ENCODE results near the gene RAB5A.
"Not testable (repeated sequence)": the region's sequence is repeated elsewhere in the genome, so short reads cannot be mapped to it uniquely, and the experiment has no call there.

RAB5A gene, protein sequence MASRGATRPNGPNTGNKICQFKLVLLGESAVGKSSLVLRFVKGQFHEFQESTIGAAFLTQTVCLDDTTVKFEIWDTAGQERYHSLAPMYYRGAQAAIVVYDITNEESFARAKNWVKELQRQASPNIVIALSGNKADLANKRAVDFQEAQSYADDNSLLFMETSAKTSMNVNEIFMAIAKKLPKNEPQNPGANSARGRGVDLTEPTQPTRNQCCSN

DNA sequence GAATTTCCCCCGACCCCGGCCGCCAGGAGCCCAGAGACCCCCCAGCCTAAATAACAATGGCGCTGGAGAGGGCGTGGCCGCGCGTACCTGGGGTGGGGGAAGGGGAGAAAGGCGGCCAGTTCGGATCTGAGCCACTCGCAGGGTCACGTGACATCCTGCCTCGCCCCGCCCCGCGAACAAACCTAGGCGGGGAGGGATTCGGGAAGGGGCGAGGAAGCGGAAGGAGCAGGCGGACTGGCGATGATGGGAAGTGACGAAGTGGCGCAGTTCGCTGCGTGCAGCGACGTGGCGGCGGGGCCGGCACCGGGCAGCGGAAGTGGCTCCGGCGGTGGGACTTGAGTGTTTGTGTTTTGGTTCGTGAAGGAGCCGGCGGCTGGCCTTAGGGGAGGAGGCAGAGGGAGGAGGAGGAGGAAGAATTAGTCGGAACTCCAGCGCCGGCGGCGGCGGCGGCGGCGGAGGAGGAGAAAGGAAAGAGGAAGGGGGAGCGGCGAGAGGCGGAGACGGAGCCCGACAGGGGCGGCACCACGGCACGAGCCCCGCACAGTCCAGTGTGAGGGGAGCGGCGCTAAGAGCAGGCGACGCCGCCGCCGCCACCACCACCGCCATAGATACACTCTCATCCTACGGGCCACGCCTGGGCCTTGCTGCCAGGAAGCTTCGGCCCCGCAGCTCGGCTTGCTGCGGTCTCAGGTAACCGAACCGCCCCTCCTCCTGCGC is at the start of gene RAB5A:
TSS of gene RAB5A (plus strand) at position 266 of the 717 bp plus-strand sequence. CDS start 3,802 bp downstream, outside the sequence.
- DNase-seq (ENCODE audit: low read depth in 3 of 3, low spot score in 1 of 3), result peak; percentile 90 to 93 (median 91)

DNA sequence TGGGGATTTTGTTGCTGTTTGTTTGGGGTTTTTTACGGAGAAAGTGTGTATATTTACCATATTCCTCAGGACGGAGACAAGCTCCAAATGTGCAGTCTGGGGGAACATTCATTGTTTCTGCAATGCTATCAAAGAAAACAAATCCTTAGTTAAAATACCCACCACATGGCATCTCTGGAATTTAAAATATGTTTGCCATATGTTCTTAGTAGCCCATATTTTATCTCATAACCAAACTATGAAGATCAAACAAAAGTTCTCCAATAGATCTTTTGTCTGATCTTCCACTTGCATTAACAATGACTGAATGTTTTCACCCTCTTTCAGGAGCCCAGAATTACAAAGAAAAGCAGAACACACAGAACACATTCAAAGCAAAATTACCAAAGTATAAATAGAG is 48.2 kb upstream of the RAB5A start:
- DNase-seq (ENCODE audit: low read depth in 3 of 3, low spot score in 1 of 3), result no peak

DNA sequence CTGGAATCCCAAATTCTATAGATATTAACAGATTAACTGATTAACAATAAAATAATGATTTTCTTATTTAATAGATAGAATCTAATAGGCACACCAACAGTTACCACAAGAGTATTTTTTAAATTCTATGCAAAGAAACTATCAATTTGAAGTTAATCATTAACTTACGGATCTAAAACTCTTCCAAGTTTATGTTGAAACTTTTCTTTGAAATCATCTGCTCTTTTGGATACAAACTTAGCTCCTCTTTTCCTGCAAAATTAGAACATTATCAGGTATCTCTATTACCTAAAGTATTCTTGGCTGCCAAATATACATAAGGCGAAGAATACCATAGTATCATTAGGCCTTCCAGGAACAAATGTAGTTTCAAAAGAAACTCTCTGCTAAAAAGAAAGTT is 47.6 kb upstream of the RAB5A start:
- DNase-seq (ENCODE audit: low read depth in 3 of 3, low spot score in 1 of 3), result no peak

DNA sequence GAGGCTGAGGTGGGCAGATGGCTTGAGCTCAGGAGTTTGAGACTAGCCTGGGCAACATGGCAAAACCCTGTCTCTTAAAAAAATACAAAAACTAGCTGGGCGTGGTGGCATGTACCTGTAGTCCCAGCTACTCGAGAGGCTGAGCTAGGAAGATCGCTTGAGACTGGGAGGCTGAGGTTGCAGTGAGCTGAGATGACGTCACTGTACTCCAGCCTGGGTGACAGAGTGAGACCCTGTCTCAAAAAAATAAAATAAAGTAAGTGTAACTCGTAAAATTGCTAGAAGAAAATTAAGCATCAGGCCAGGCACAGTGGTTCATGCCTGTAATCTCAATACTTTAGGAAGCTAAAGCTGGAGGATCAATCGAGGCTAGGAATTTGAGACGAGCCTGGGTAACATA is 47.1 kb upstream of the RAB5A start:
- DNase-seq (ENCODE audit: low read depth in 3 of 3, low spot score in 1 of 3), result not testable (repeated sequence)

DNA sequence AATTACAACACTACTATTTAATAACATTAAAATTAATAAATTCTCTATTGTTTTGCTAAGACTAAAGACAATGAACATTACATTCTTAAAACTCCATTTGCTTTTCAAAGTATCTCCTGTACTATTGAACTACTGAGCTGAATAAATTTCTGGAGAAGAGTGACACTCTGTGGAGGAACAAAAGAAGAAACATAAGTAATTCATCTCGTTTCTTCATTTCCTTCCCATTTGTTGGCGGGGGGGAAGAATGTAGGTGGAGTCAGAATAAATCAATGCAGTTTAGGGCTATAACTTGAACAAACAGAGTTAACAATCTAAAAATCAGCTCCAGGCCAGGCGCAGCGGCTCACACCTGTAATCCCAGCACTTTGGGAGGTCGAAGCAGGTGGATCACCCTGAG is 45.6 kb upstream of the RAB5A start:
- DNase-seq (ENCODE audit: low read depth in 3 of 3, low spot score in 1 of 3), result no peak

DNA sequence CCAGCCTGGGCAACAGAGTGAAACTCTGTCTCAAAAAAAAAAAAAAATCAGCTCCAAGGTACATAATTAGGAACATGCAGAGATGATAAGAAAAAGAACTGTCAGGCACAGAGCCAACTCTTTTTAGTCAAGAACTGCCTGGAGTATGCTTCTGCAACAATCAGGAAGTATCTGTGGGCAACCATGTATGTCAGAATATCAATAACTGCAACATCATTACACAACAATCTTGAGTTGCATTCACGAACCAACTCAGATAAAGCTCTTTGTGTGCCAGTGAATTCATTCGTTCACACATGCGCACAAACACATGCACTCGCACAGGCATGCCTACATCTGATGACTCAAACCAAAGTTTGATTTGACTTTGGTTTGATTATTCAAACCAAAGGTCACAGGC is 45.0 kb upstream of the RAB5A start:
- no peak for DNase-seq (ENCODE audit: low read depth in 3 of 3, low spot score in 1 of 3)

DNA sequence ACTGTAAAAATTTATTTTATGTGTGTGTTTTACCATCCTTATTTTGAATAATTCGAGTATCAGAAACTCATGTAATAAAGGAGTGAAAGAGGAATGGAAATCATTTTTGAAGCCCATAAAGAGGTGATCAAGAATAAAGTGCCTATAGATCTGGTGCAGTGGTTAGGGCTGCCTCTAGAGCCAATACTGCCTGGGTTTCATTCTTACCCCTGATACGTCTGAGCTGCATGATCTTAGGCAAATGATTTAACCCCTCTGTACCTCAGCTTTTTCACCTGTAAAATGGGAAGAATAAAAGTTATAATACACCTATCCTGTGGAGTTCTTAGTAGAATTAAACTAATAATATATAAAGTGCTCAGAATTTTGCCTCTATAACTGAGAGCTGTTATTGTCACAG is 43.2 kb upstream of the RAB5A start:
- no peak for DNase-seq (ENCODE audit: low read depth in 3 of 3, low spot score in 1 of 3)

DNA sequence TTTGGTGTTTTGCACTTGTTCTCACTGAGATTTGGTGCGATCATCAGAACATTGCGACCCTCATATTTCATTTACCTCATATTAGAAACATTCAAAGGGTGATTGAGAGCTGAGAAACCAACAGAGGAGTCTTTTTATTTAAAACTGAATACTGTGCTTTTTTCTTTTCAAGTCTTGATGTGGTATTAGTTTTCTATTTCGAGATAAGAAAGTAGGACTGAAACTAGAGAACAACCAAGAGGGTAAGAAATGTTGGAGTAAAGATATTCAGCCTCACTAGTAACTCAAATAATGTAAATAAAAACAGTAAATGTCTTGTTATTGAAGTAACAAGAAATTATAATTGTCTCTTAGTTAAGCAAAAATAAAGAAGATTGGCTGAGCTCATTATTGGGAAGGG is 39.4 kb upstream of the RAB5A start:
- no peak for DNase-seq (ENCODE audit: low read depth in 3 of 3, low spot score in 1 of 3)

DNA sequence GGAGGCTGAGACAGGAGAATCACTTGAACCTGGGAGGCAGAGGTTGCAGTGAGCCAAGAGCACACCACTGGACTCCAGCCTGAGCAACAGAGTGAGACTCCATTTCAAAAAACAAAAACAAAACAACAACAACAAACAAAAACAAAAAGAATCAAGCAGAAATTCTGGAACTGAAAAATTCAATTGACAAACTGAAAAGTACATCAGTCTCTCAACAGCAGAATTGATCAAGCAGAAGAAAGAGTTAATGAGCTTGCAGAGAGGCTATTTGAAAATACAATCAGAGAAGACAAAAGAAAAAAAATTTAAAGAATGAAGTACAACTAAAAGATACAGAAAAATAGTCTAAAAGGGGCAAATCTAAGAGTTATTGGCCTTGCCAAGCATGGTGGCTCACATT is 35.4 kb upstream of the RAB5A start:
- no peak for DNase-seq (ENCODE audit: low read depth in 3 of 3, low spot score in 1 of 3)

DNA sequence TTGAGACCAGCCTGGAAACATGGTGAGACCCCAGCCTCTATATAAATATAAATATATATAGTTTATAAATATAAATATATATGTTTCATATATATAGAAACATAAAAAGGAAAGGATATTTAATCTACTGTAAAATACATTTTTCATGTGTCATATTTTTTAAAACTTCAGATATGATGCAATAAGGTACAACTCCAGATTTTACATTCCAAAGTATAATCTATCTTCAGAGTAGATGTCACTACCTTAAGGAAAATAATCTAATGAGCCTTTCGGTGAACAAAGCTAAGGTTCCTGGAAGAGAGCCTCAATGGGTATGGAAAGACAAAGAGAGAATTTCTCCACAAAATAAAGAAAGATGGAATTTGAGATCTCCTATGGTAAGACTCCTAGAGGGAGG is 29.7 kb upstream of the RAB5A start:
- DNase-seq (ENCODE audit: low read depth in 3 of 3, low spot score in 1 of 3), result no peak

DNA sequence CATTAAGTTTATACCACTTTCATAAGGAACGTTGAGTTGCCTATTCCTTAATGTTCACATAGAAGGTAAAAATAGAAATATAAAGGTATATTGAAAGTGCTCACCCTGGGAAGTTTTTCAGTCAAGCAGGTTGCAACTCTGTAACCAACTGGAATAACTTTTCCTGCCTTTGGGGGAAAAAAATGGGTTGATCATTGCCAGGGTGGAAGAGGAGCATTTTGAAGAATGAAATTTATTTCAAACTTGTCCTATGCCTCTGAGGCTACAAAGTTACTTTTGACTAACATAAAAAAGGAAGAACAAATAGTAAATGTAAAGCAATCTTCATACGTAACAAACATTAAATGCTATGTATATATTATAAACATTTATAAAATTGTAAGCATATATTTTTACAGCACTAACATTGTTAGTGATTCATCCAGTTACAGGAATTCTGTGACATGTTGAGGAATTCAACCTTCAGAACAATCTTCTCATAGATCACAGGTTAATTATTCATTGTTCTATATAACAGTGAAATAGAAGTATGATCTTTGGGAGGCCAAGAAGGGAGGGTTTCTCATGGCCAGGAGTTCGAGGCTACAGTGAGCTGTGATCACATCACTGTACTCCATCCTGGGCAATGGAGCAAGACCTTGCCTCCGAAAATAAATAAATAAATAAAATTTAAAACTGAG is 26.4 kb upstream of the RAB5A start:
- no peak for DNase-seq (ENCODE audit: low read depth in 3 of 3, low spot score in 1 of 3)

DNA sequence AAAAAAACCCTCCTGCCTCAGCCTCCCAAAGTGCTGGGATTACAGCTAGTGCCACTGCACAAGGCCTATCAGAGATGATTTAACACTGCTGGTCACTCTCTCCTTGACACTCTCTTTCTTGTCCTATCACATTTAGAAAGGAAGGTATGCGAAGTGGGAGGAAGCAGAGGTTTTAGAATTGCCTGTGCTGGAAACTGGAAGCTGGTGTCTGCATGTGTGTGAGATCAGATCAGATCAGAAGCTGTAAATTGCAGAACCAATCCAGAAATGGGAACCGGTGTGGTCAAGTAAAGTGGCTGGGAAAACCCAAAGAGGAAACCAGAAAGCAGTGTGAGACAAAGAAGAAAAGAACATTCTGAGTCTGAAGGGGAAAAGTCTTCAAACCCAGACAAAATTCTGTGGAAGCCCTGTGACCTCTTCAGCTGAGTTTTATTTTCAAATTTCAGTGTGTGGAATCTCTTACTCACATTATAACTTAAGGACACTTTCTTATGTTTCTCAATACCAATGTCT is 15.7 kb upstream of the RAB5A start:
- DNase-seq (ENCODE audit: low read depth in 3 of 3, low spot score in 1 of 3), result no peak

DNA sequence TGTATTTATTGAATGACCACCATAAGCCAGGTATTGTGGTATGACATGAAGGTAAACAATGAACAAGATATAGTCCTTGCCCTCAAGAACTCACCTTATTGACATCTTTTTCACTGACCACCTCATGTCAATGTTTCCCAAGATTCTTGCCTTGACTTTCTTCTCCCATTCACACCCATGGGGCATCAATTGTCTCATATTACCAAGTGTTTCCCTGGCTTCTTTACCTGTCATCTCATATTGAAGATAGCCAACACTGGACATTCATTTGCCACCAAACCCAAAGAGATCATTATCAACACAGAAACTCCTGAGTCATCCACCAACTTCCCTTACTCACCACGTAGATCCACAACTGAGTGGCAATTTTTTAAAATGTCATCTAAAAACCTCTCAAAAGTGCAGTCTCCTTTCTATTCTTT is 15.1 kb upstream of the RAB5A start:
- no peak for DNase-seq (ENCODE audit: low read depth in 3 of 3, low spot score in 1 of 3)

DNA sequence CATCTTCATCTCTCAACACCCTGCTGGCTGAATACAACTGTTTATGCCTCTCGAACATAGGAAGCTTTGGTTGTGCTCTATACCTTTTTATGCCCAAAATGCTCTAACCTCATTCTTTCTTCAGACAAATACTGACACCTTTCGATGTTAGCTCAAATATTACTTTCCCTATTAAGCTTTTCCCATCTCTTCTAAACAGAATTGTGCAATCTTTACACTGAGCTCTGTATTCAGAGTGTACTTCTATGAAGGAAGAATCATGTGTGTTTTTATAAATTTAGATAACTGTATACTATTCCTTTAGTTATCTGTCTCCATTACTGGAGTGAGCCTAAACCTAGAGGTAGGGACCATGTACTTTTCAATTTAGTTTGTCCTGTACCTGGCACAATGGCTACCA is 14.5 kb upstream of the RAB5A start:
- no peak for DNase-seq (ENCODE audit: low read depth in 3 of 3, low spot score in 1 of 3)

DNA sequence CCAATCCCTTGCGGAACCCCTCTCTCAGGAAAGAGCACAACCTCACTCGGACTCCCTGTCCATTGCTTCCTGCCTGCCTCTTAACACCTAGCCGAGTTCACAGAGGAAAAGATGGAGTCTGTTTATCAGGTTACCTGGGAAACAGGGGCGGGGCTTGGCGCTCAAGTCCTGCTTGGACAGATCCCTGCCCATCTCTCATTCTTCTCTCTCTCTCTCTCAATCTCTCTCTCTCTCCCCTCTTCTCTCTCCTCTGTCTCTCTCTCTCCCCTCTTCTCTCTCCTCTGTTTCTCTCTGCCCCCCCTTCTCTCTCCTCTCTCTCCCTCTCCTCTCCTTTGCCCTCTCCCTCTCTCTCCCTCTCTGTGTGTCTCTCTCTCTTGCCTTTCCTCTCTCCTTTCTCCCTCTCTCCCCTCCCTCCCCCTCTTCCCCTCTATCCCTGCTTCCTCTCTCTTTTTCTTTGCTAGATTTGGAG is 12.8 kb upstream of the RAB5A start, which contains the start of gene EFHB:
TSS of gene EFHB (minus strand) at position 120 of the 469 bp plus-strand sequence. CDS start 199 bp downstream, outside the sequence.
- DNase-seq (ENCODE audit: low read depth in 3 of 3, low spot score in 1 of 3), result no peak

DNA sequence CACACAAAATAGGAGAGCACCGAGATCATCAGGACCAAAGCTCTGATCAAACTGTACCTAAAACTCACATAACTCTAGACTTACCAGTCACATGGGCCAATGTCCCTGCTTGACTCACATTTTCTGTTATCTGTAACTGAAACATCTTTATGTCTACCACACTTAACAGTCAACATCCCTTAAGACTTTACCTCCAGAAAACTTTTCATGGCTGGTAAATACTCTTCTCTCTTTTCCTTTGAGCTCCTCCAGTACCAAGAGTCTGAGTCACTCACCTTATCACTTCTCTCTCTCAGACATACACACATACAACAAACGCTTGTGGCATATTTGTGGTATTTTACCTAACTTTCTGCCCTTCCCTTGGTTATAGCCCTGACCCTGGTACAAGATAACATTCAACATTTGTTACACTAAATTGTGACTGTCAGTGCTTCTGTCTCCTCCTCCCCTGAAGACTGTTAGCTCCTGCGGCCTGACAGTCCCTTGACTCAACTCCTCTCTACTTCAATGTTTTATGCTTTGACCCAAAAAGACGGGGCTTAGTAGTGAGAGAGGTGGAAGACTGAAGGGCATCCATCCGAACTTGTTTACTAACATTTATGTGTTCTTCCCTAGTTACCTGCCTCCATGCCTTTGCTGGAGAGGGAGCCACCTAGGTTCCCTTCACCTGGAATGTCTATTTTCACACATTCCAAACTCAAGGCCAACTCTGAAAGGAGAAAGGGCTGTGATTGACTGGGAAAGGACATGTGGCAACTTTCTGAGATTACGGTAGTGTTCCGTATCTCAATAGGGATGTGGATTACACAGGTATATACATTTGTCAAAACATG is 9.2 kb upstream of the RAB5A start:
- DNase-seq (ENCODE audit: low read depth in 3 of 3, low spot score in 1 of 3), result no peak

DNA sequence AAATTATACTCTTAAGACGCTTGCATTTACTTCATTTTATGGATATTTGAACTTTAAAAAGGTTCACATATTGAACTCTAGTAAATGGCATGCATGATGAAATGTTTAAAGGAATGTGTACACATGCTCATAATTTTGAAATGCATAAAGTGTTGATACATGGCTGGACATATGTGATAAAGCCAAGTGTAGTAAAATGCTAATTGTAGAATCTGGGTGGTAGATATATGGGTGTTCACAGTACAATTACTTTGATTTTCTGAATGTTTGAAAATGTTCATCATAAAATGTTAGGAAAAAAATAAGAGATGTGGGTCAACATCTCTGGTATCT is 8.6 kb upstream of the RAB5A start:
- no peak for DNase-seq (ENCODE audit: low read depth in 3 of 3, low spot score in 1 of 3)

DNA sequence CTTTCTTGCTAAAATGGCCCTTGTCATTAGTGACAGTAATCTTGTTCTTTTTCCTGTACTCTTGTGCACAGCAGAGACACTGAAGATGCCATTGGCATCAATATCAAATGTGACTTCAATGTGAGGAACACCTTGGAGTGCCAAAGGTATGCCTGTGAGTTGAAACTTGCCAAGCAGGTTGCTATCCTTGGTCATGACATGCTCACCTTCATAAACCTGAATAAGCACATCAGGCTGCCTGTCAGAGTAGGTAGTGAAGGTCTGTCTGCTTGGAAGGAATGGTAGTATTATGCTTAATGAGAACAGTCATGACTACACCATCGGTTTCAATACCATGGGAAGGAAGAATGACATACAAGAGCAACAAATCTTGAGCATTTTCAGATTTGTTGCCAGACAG is 6.3 kb upstream of the RAB5A start:
- DNase-seq (ENCODE audit: low read depth in 3 of 3, low spot score in 1 of 3), result no peak

DNA sequence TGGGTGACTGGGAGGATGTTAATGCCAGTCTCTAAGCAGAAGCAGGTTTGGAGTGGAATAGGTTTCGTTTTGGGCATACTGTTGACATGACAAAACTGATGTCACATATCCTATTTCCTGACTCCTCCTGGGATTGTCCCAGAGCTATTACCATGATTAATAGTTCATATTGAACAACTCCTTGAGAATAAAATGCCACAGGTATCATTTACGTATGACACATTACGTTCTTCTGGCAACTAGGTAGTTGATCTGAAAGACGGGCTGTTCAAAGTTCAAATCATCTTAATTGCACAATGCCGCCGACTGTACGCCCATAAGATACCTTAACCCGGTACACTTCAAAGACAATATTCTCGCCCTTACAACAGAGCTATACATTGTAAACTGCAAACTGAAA is 1.4 kb upstream of the RAB5A start:
- DNase-seq (ENCODE audit: low read depth in 3 of 3, low spot score in 1 of 3), result no peak

DNA sequence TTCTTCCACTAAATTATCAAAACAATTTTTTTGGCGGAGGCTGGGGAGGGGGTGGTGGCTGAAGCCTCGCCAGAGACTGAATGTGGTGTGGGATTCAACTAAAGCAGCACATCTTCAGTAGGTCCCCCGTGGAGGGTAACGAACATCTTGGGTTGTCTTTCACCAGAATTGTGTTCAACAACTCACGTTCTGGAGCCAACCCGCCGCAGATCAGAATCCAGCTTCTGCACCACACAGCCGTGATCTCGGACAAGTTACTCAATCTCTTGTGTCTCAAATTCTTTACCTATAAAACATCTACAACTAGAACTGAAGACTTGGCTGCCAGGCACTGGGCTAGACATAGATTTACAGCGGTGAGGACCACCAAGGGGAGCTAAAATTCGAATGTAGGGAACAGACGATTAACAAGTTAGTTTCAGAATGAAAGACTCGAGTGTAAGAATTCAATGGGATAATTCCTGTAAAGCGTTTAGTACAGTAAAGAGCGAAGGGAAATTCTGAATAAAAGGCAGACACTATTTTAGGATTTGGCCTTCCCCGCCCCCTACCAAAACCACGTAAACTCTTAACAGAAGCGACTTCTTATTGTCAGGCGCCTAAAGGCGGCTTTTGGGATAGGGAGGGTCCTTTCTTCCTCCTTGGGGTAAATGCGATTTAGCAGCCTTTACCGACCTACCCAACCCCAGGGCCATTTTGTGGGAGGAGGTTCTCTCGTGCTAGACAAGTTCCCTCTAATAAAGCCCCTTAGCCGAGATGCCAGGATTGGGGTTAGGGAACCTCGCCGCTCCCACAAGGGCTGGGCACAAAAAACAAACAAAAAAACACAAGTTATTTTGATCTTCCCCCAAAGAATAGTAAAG is 697 bp upstream of the RAB5A start:
- no peak for DNase-seq (ENCODE audit: low read depth in 3 of 3, low spot score in 1 of 3)
